HuH-7.5 (cell line): ENCODE measurements around the gene DNAH8.

Source experiments
- DNase-seq: peaks from one replicate; pipeline ENCODE4 v3.0.0; 2011; ENCODE audit warnings: low spot score

The DNAH8 gene

DNA sequence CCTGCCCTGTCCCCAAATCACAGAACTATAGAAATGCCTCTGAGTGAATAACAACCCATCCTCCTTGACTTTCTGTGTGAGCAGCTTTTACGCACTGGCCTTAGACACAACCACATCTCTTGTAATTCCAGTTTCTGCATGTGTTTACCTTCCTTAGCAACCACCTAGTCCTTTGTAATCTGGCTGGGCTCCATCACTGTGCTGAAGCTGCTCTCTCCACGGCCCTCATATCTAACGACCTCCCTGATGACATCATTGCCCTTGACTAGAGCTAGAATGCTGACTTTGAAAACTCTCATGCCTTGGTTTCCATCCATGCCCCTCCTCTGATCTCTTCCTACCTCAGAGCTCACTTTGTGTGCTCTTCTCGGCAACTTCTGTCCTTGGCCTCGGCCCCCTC, 303.0 kb downstream of the DNAH8 start:
- DNase-seq, result no peak

DNA sequence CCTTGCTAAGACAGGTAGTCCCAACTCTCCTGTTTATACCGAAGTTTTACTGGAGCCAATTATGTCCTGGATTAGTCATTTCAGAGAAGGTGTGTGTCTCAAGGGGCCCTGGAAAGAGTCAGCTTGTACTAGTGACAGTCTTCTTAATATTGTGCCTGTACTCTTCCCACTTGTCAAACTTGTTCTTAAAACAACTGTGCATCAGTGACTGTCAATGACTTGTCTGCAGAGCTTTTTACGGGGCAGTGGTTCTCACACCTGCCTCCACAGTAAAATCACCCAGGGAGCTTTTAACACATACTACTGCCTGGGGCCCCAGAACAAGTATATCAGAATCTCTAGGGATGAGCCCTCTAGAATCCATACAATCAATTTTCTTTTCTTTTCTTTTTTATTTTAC, 305.0 kb downstream of the DNAH8 start:
- DNase-seq, result no peak

DNA sequence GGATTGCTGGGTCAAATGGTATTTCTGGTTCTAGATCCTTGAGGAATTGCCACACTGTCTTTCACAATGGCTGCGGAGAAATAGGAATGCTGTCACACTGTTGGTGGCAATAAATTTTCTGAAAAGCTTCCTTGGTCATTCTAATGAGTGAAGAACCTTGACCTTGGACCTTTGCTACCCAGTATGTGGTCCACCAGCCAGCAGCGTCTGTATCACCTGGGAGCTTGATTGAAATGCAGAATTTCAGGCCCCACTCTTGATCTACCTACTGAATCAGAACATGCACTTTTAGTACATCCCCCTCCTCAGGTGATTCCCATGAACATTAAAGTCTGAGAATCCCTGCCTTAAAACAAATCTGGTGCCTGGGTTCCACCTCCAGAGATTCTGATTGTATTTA, 305.9 kb downstream of the DNAH8 start:
- DNase-seq, result no peak

DNA sequence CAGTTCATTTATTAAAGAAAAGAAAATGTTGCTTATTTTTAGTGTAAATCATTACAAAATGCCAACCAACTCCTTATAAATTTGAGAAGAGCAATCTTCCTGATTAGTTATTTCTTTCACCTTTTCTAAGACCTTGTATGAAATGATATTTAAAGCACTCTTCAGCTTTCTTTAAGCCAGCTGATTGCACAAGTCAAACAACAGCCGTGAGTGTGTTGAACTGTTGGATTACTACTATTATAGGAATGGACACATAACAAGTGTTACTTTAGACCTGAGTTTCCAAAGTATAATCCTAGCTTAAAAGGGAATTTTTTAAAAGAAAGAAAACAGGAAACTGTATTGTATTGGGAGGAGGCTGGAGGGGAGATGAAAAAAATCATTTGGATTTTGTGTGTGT, 306.7 kb downstream of the DNAH8 start:
- DNase-seq, result no peak

DNA sequence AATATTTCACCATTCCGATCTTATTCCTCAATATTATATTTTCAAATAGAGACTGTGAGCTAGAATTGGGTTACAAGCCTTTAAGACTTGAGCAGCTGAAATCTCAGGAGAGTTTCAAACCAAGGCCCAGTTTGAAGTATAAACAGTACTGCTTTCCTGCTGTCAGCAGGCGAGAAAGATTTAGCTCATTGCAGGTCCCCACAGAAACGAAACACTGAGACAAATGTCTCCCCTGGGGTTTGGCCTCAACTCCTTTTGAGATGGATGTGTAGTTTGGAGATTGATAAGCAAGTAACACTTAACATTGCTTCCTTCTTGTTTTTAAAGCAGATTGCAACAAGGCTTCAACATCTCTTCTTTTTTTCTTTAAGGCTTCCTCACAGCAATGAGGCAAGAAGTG, 311.1 kb downstream of the DNAH8 start:
- no peak for DNase-seq

DNA sequence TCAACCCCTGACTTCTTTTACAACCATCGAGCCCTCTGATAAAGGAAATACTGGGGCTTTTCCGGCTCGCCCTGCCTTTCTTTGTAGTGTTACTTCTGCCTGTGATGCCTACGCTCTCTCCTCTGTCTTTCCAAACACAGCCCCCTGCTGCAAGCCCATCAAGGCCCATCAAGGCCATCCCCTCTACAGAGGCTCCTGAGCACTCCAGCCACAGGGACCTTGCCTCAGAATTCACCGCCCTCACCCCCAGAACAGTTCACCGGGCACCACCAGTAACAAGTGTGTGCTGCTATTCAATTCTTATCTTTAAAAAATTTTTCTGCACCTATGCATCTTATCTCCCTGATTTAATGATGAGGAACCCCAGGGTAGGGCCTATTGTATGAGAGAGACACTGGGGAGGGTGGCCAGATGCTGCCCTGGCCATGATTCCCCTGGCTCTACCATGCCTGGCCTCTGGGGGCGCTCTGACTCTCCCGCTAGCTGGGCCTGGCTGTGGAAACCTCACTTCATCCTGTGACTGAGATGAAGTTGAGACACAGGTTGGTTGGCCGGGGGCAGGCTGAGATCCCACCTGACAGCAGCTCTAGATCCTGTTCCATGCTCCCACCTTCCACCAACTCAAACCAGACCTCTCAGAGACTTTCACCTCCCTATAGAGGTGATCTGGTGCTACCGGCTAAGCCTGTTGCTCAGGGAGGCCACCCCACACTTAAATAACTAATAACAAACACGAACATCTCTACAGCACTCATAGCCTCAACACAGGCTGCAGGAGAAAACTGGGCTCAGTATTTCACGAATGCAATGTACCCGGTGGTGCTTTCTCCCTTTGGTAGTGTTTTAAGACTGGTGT, 314.3 kb downstream of the DNAH8 start:
- peak; percentile 43 for DNase-seq

DNA sequence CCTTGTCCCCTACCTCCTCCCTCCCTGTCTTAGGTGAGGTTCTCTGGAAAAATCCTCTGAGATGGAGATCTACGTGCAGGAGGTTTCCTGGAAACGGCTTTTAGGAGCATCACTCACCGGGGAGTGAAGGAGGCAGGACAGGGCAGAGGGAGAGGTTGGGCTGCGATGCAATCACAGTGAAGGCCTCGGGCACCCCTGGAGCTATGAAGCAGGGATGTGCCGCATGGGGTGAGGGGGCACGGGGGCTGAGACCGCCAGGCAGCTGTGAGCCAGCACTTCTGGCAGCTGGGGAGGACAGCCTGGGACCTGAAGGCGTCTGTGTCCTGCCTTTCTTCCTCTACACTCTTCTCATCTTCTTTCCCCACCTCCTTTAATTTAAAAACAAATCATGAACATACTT, 320.6 kb downstream of the DNAH8 start:
- DNase-seq, result no peak

DNA sequence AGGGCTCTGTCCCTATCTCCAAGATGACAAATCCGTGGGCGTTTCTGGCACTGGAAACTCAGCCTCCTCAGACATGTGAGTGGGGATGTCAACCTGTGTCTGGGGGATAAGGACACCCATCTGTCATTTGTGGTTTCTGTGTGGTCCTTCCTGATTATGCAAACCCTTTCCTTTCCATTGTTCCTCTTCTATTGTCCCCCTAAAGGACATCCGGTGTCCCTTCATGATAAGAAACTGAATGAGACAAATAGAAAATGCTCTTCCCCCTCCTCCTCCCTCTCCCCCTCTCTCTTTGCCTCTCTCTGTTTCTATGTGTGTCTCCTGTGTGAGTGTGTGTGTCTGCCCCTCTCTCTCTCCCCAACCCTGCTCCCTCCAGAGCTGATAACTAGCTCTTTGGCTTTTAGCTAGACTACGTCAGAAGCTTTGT, 322.0 kb downstream of the DNAH8 start:
- no peak for DNase-seq

DNA sequence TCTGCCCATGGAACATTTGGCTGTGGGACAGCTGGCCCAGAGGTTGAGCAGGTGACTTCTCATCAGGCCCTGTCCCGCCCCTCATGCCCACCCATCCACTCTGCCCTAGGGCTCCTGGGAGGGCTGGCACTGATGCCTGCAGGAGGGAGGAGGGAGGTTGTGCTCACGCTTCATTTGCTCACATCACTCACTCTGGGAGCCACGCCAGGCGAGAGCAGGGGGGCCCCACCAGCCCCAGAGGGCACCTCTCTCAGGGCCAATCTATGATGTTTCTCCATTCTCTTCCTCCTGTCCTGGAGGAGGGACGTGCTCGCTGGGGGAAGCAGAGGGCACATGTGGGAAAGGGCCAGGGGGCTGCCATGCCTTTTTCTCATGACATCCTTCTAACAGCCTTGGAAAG, 322.6 kb downstream of the DNAH8 start:
- DNase-seq, result no peak

DNA sequence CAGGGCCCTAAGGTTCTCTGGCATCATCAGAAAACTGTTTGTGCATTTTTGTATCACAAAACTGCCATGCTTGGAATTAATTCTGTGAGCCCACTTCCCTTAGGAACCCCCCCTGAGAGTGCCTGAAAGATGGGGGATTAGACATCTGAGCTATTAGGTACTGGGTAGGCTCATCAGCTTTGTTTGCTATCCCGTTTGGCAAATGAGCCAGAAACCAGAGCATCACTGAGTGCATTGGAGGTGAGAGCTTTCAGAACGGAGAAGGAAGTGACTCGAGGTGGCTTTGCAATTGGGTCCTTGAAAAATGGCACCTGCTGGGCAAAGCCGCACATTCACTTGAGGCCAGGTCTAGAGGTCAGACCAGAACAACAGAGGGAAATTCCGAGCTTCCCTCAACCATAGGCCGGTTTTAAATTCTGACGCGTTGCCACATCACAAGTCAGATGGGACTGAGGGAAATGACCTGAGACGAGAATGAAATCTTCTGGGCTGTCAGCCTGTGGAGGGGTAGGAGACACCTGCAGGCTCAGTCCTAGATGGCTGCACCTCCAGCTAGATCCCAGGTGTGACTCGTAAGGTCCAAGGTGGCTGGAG, 325.1 kb downstream of the DNAH8 start:
- DNase-seq, result no peak

DNA sequence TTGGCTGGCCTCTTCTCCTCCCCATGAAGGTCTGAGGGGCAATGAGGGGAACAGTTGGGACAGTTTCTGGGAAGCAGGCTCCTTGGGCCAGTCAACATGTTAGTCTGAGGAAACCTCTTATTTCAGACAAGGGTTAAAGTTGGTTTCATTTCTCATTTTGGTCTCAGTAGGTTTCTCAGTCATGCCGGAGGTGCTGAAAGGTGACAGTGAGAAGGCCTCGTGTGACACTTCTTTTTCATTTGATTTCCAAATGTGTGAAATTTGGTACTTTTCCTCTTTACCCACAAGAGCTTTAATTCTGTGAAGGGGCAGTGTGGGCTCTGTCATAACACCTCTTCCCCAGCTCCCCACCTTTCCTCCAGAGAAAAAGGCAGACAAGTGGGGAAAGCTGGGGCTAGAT, 326.0 kb downstream of the DNAH8 start:
- no peak for DNase-seq

DNA sequence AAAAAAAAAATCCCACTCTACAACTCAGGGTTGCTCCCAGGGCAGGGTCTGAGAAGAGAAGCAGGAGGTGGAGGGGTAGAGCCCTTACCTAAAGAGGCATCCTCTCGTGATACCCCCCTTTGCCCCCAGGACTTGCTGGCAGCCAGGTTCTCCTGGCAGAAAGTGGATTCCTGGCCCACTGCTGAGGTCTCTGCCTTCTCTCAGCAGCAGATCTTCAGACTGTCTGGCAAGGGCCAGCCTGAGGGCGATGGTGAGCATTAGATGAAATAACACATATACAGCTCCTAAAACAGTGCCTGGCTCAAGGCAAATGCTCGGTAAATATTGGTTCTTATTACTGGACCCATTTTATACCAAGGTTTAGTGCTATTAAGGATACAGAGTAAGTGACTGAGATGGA, 328.7 kb downstream of the DNAH8 start:
- no peak for DNase-seq

DNA sequence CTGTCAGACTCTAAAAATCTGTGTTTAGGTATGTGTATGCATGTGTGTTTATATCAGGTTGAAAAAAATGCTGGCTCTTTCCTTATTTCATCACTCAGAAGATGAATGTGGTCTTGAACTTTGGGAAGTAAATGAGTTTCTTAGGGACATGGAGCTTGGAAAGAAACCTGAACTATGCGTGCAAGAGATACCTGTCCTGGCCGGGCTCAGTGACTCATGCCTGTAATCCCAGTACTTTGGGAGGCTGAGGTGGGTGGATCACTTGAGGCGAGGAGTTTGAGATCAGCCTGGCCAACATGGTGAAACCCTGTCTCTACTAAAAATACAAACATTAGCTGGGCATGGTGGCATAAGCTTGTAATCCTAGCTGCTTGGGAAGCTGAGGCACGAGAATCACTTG, 329.1 kb downstream of the DNAH8 start:
- no peak for DNase-seq

DNA sequence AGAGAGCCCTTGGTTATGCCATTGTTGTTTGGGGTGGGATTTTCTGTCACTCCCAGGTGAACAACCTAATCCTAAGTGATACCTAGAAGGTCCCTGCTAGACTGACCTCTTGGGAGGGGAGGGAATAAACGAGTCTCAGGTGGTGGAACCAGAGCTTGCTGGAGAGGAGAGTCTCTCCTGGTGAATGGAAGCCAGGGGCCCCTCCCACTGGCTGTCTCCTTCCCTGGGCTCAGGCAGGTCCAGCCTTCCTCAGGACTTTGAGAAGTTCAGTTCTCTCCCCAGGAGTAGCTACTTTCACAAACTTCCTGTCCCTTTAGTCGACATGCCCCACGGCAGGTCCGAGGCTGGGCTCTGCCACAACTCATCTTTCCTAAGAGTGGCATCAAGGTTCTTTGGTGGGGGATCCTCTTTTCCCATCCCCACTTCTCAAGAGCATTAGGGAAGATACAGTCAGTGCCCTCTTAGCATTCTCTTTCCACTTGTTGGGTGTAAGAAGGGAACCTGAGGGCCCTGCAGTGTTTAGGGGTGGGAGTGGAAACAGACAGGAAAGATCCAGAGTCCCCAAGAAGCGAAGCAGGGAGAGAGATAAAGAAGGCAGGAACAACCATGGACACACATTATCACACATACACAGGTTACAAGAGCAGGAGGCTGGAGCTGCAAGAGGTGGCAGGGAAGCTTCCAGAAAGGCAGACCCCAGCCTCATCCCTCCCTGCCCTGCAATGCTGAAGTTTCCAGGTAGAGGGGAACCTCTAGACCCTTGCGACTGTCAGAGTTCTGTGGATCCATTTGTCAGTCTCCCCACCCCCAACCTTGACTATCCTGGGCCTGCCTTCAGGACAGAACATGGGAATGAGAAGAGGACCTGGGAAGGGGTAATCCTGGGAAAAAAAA, 332.6 kb downstream of the DNAH8 start:
- no peak for DNase-seq

DNA sequence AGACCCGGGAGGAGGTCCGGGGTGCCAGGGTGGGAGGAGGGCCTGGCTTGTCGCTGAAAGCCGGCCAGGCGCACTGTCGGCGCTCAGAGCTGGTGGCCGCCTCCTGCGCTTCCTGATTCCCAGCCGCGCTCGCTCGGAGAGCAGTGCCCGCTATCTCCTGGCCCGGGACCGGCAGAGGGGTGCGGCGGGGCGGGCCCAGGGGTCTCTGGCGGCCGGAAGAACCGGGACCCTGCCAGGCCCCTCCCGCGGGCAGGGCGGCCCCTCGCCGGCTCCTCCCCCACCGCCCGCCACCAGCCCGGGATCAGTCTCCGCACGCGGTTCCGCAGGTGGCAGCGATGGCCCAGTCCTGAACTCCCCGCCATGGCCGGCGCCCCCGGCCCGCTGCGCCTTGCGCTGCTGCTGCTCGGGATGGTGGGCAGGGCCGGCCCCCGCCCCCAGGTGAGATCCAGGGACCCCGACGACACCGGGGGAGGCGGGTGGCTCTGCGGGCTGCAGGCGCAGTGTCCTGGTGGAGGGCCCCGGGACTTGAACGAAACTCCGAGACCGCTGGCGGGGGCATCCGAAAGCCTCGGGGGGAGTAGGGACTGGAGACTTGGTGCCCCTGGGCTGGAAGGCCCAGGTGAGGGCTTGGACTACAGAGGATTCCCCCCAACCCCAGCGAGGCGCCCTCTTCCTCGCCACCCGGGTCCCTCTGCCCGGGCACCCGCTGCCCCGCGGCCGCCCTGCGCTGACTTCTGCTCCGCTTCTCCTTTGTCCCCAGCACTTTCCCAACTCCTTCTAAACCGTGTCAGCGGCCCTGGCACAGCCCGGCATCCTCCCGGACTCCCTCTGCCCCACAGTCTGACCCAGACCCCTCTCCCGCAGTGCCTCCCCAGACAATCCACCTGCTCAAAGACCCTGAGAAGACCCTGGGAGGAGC, 333.6 kb downstream of the DNAH8 start, which contains the start of gene GLP1R:
TSS of gene GLP1R (plus strand) at position 301 of the 919 bp plus-strand sequence. CDS start at position 361, 60 bp downstream.
- no peak for DNase-seq

DNA sequence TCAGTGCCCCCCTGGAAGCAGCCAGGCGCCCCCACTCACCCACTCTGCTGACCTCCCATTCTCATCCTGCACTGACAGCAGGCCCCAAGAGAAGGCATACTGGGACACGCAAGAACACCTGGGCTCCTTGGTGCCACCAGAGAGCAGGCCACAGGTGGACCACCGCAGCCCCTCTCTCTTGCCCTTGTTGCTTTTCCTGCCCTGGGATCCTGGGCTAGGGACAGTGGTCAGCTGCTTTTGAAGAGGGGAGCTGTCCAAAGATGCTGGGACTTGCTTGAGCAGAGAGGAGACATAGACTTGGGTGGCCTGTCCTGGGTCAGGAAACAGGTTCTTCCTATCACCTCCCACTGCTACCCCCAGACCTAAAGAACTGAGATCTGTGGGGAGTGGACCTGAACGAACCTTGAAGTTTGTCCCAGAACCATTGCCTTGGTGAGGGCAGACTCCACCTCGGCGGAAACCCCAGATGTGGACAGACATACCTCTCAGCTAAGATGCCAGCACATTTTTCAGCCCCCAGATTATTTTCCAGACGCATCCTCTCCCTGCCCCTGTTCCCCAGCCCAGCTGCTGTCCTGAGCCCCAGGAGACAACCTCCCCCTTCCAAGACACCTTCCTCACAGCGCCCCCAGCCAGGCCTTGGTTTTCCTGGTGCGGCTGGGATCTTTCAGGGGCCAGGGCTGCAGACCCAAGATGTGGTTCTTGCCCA, 334.6 kb downstream of the DNAH8 start:
- DNase-seq, result no peak

DNA sequence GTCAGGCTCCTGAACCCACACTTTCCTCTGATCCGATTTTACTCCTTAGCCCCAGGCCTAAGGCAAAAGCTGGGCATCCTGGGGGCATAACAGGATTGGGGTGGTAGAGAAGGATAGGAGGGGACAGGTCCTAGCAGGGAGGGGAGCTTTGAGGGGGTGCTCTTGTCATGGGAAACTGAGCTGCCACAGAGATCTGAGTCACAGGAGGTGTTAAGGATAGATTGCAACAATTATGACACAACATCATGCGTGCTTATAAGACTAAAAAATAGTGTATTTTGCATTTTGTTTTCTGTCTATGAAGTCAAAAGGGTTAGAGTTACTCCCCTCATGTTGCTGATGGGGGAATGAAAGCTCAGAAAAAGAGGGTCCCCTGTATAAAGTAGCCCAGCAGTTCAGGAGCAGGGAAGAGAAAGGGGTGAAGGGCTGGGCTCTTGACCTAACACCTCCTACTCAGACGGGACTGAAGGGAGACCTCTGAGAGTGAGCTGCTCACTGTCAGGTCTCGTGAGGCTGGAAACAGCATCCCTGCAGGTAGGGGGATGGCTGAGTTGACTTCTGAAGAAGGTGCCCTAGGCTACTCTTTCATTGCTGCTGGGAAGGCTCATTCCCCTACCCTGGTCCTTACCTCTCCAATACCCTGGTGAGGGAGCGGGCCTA, 335.5 kb downstream of the DNAH8 start:
- no peak for DNase-seq

DNA sequence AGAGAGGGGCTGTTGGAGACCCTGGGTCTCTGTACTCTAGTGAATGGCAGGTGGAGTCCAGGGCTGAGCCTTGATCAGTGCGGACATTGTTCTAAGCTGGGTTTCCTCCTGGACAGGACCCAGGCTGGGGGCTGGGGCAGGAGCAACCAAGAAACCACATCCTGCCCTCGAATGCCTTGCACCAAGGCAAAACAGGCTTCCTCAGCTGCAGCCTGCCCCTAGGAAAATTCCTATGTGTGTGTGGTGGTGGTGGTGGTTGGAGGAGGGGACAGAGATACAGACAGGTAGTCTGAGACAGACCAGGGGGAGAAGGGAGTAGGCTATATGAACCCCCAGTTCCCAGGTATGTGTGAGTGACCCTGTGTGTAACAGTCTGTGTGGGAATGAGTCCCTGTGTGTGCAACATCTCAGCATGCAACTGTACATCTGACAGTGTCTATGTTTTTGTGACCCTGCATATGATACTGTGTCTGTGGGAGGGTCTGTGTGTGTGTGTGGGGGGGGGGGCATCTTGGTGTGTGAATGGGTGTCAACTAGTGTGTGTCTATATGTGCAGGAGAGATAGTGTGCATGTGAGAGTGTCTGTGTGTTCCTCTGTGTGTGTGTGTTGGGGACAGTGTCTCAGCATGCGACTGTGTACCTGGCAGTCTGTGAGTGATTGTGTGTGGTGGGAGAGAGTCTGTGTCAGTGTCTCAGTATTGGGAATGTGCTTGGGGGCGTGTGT, 336.4 kb downstream of the DNAH8 start:
- DNase-seq, result no peak

DNA sequence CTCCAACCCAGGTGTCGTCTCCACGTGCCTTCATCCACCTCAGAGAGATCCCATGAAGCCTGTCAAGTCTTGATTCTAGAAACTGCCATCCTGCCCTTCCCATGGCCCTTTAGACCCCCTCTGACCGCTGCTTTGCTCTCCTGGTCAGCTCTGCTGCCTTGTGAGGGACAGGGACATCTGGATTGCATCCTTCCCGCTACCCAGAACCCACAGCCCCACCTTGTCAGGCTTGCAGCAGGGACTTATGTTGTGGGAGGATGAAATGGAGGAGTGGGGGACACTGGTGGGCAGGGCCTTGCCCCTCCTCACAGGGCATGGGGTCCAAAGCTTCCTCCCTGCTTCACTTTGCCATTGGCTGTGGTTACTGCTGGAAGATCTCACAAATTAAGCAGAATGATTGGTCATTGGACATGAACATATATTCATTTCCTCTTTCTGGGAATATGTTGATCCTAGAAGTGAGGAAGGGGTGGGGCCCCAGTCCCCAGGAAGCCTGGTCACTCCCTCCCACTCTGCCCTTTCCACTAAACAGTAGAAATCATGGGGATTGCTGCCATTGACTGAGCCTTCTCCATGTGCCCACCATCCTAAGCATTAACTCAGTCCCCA, 338.0 kb downstream of the DNAH8 start:
- no peak for DNase-seq
